Ishikawa (cell line): ENCODE measurements around the gene PLA2G4A.

Source experiments
- CEBPB ChIP-seq: IDR thresholded peaks from 2 replicates; pipeline ENCODE4 v1.6.1; 2012
- CREB1 ChIP-seq: IDR thresholded peaks from 2 replicates; pipeline ENCODE4 v1.6.1; 2012; ENCODE audit warnings: low read depth
- REST ChIP-seq: IDR thresholded peaks from 2 replicates; pipeline ENCODE4 v1.6.1; 2012; ENCODE audit warnings: low read depth, mild to moderate bottlenecking

- TF ChIP-seq REST (no peak), CREB1 (no peak), CEBPB (no peak)
These were observed 76.8 kb downstream of the PLA2G4A start for GRCh38 chr1:186905561-186905960.
